B cell (primary cell): Measurements from ENCODE around the gene GNG7. TPM values are rescaled to one million over a fixed set of nuclear protein-coding genes. Genes with fewer than 3 reads are reported as not detected.

Source experiments
- ATAC-seq: fragments of 200-7000 bp; cut with Tn5 transposase; one replicate; pipeline ENCODE4 v1.10.0; 2021; ENCODE audit warnings: low read depth, mild to moderate bottlenecking, moderate number of reproducible peaks, moderate library complexity
- CTCF ChIA-PET: fragments of 350-600 bp; sonication (Branson Sonifier 250); formaldehyde crosslinking; loops from one replicate; lab custom pipeline; 2021; ENCODE audit warnings: antibody characterized with exemption, inconsistent platforms; lab: Charles Lee
- POLR2A ChIA-PET: fragments of 350-600 bp; sonication (Branson Sonifier 250); formaldehyde crosslinking; loops from one replicate; lab custom pipeline; 2021; ENCODE audit warnings: antibody characterized with exemption; lab: Charles Lee
- DNase-seq: peaks from one replicate; pipeline ENCODE4 v3.0.0; 2013
- H2AFZ ChIP-seq: 2 replicates; pipeline ENCODE4 v1.6.1; 2012; ENCODE audit warnings: mild to moderate bottlenecking, low read depth, low read length; ENCODE audit not compliant: insufficient read depth, poor library complexity, severe bottlenecking
- H3K27ac ChIP-seq, 2 donors: 1 replicate in 1 of 2; 2 replicates in 1 of 2; pipeline ENCODE4 v1.5.1; 2012 to 2013; ENCODE audit warnings: low read length in 2 of 2, mild to moderate bottlenecking in 2 of 2, moderate library complexity in 1 of 2
- H3K27me3 ChIP-seq, 4 experiments: fragments of 200-600 bp in 1 of 4; sonication (generic) in 1 of 4; replicated peaks in 1 of 4; 1 replicate in 2 of 4; 2 replicates in 2 of 4; pipeline versions ENCODE4 v1.6.1 to v1.7.0; 2013 to 2016; ENCODE audit warnings: low read length in 3 of 4, mild to moderate bottlenecking in 2 of 4, mixed read lengths in 1 of 4, moderate library complexity in 1 of 4; ENCODE audit not compliant: insufficient read depth in 4 of 4, control insufficient read depth in 3 of 4; ENCODE audit errors: control extremely low read depth in 1 of 4
- H3K36me3 ChIP-seq, 2 experiments: replicated peaks in 1 of 2; 1 replicate in 1 of 2; 2 replicates in 1 of 2; pipeline versions ENCODE4 v1.6.1 to v1.7.1; 2013; ENCODE audit warnings: low read length in 1 of 2; ENCODE audit not compliant: insufficient read depth in 2 of 2, control insufficient read depth in 1 of 2; ENCODE audit errors: control extremely low read depth in 1 of 2, extremely low read depth in 1 of 2
- H3K4me1 ChIP-seq, 2 donors: fragments of 200-600 bp in 1 of 2; sonication (generic) in 1 of 2; 1 replicate in 1 of 2; 2 replicates in 1 of 2; pipeline versions ENCODE4 v1.5.1 to v1.6.1; 2013 to 2017; ENCODE audit warnings: low read length in 2 of 2; ENCODE audit not compliant: control insufficient read depth in 2 of 2, insufficient read depth in 2 of 2
- H3K4me2 ChIP-seq: replicated peaks from 2 replicates; pipeline ENCODE3; 2012; ENCODE audit warnings: mild to moderate bottlenecking, low read depth, low read length; ENCODE audit not compliant: poor library complexity, severe bottlenecking
- H3K4me3 ChIP-seq, 5 experiments: fragments of 200-600 bp in 1 of 5; sonication (generic) in 1 of 5; 1 replicate in 3 of 5; 2 replicates in 2 of 5; pipeline versions ENCODE4 v1.5.1 to v1.7.0; 2011 to 2016; ENCODE audit warnings: low read length in 4 of 5, mild to moderate bottlenecking in 4 of 5, low read depth in 2 of 5, control low read depth in 1 of 5, moderate library complexity in 1 of 5; ENCODE audit not compliant: insufficient read depth in 1 of 5; ENCODE audit errors: control extremely low read depth in 1 of 5, extremely low read depth in 1 of 5
- H3K79me2 ChIP-seq: fragments of 200-600 bp; sonication (generic); one replicate; pipeline ENCODE4 v1.6.0; 2016; ENCODE audit warnings: low read length; ENCODE audit not compliant: control insufficient read depth, insufficient read depth
- H3K9ac ChIP-seq: fragments of 200-600 bp; sonication (generic); 2 replicates; pipeline ENCODE4 v1.6.1; 2017; ENCODE audit warnings: mild to moderate bottlenecking, low read length, moderate library complexity
- H3K9me3 ChIP-seq, 3 donors: one replicate each; pipeline versions ENCODE4 v1.6.1 to v1.7.1; 2013; ENCODE audit warnings: low read length in 2 of 3; ENCODE audit not compliant: control insufficient read depth in 2 of 3, insufficient read depth in 1 of 3; ENCODE audit errors: control extremely low read depth in 1 of 3
- H4K20me1 ChIP-seq: 2 replicates; pipeline ENCODE4 v1.6.0; 2012; ENCODE audit warnings: mild to moderate bottlenecking, low read length; ENCODE audit not compliant: insufficient read depth, control insufficient read depth, poor library complexity, severe bottlenecking
- H3K27ac Mint-ChIP-seq: one replicate; pipeline ENCODE4 v1.8.0; 2021; ENCODE audit warnings: mixed read lengths
- H3K27me3 Mint-ChIP-seq: one replicate; pipeline ENCODE4 v1.8.0; 2021; ENCODE audit warnings: mixed read lengths
- H3K4me1 Mint-ChIP-seq: one replicate; pipeline ENCODE4 v1.8.0; 2021; ENCODE audit warnings: mixed read lengths
- H3K4me3 Mint-ChIP-seq: one replicate; pipeline ENCODE4 v1.8.0; 2021; ENCODE audit warnings: mixed read lengths
- H3K9me3 Mint-ChIP-seq: one replicate; pipeline ENCODE4 v1.8.0; 2022; ENCODE audit warnings: mixed read lengths; ENCODE audit not compliant: insufficient read depth
- EZH2 ChIP-seq: IDR thresholded peaks from 2 replicates; pipeline ENCODE4 v1.6.1; 2012; ENCODE audit warnings: borderline replicate concordance, low read depth, mild to moderate bottlenecking, moderate library complexity, low read length; ENCODE audit not compliant: insufficient read depth, poor library complexity, severe bottlenecking
- WGBS: methylation state at CpG from one replicate; pipeline ENCODE4 v1.1.5; 2013; ENCODE audit warnings: missing lambda C conversion rate; ENCODE audit not compliant: insufficient coverage; 5-methylcytosine and 5-hydroxymethylcytosine counted together
- intact Hi-C: fragments of 100-400 bp; cut with micrococcal nuclease; formaldehyde crosslinking; loops from one replicate; pipeline ENCODE4 v1.10.0; 2022
- polyA plus RNA-seq: library from polyadenylated mRNA; depleted of rRNA; stranded (reverse); fragments of >200 nt; gene quantifications from 2 replicates; pipeline ENCODE4 v1.2.3, GENCODE V29; 2012
- total RNA-seq, 2 donors: library from RNA; stranded (reverse); fragments of 120-200 nt in 1 of 2; gene quantifications; 1 replicate in 1 of 2; 2 replicates in 1 of 2; pipeline versions ENCODE4 v1.2.3 to v1.2.4, GENCODE V29; 2013 to 2022
- TF ChIP-seq, protein P1 (sequence below): fragments of 200-600 bp; IDR thresholded peaks from one replicate; pipeline ENCODE4 v1.8.0; 2022; ENCODE audit warnings: antibody characterized with exemption, mild to moderate bottlenecking

Gene GNG7
- total and polyA plus RNA-seq, 2 donors (not counting 1 experiment from before 2014, with no cell fraction given): 76.3 to 153 TPM

DNA sequence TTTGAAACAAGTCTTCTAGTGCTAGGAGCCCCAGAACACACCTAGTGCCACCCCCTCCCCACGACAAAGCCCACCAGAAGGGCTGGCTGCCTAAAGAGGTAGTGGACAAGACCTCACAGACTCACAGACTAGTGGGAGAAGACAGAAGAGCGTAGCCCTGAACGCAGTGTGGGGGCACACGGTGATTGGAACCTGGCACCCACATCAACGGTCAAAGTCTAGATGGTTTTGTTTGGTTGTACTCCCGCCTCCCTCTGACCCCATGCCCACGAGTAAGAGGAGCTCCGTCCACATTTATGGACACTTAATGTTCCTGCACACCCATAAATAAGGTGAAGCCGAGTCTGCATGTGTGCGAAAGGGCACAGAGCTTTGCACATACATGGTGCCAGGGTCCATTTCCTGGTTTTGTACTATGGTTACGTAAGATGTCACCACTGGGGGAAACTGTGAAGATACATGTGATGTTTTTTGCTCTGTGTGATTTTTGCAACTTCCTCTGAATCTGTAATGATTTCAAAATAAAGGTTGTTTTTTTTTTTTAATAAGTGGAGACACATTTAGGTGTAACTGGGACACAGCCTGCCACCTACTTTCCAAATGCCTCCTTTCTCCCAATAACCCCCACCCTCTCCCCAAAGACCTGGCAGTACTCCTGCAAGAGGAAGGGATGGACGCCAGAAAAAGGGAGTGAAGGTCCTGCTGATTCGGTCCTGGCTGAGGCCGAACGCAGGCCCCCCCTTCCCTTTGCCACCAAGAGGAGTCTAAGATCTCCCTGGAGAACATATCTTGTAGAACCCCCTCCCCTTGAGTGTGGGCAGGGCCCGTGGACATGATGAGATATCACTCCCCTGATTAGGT, 72.8 kb downstream of the GNG7 start:
- 56% methylated on average over 4 of the region's 16 CpGs for WGBS
- H3K9me3 ChIP-seq: peaks cover 0 to 38% (median 18%) of the 10 kb centered on the region in 3 donors
- peak overlapping the region in 1 of 5 experiments; percentile 9 for H3K4me3 ChIP-seq
- TF ChIP-seq, protein P1, sequence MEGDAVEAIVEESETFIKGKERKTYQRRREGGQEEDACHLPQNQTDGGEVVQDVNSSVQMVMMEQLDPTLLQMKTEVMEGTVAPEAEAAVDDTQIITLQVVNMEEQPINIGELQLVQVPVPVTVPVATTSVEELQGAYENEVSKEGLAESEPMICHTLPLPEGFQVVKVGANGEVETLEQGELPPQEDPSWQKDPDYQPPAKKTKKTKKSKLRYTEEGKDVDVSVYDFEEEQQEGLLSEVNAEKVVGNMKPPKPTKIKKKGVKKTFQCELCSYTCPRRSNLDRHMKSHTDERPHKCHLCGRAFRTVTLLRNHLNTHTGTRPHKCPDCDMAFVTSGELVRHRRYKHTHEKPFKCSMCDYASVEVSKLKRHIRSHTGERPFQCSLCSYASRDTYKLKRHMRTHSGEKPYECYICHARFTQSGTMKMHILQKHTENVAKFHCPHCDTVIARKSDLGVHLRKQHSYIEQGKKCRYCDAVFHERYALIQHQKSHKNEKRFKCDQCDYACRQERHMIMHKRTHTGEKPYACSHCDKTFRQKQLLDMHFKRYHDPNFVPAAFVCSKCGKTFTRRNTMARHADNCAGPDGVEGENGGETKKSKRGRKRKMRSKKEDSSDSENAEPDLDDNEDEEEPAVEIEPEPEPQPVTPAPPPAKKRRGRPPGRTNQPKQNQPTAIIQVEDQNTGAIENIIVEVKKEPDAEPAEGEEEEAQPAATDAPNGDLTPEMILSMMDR: no peak
- no peak for TF ChIP-seq EZH2
- Mint-ChIP-seq H3K4me1 (peaks cover 94% of the 10 kb centered on the region), H3K9me3 (no peaks in the 10 kb centered on the region), H3K4me3 (peak overlapping the region; percentile 86), H3K27ac (peak overlapping the region; percentile 98), H3K27me3 (no peaks in the 10 kb centered on the region)
- peaks cover 52% of the 10 kb centered on the region for H4K20me1 ChIP-seq
- H3K79me2 ChIP-seq: peaks cover 99% of the 10 kb centered on the region
- peaks cover 0 to 18% of the 10 kb centered on the region in 2 experiments for H3K36me3 ChIP-seq
- ATAC-seq: peak; percentile 13
- intact Hi-C loops: loop anchor here (1.0 to 10.0 kb wide), 4 partner anchors 8 to 1385 kb away; partner anchors contain the start of genes ATP5F1D and MIDN
- POLR2A ChIA-PET: interaction anchor here (0.7 to 2.9 kb wide), 4 partner anchors 9 to 698 kb away, joined by 3 to 14 read pairs (median 10); partner anchors contain the start of gene GADD45B
- DNase-seq: peak; percentile 70
- CTCF ChIA-PET: interaction anchor here (0.7 to 25.1 kb wide), 3 partner anchors 13 to 157 kb away, joined by 3 to 593 read pairs (median 3); no protein-coding TSS in a partner anchor
- peak overlapping the region; percentile 96 to 97 for H3K27ac ChIP-seq
- H2AFZ ChIP-seq: no peak overlapping the region
- H3K27me3 ChIP-seq: no peaks in the 10 kb centered on the region
- peak overlapping the region; percentile 88 for H3K4me2 ChIP-seq
- peaks cover 89 to 100% of the 10 kb centered on the region in 2 donors for H3K4me1 ChIP-seq
- no peak overlapping the region for H3K9ac ChIP-seq
